ENCODE results near the gene RBL2.
"Not testable (repeated sequence)": the region's sequence is repeated elsewhere in the genome, so short reads cannot be mapped to it uniquely, and the experiment has no call there.

Gene RBL2

GRCh38 chr16:53507464-53508179, 73.4 kb downstream of the RBL2 start:
- DNase-seq: no peak

- peak; percentile 79 for DNase-seq
Observed at GRCh38 chr16:53509906-53510703, 75.8 kb downstream of the RBL2 start.

GRCh38 chr16:53510704-53511070, 76.4 kb downstream of the RBL2 start:
- DNase-seq: no peak

GRCh38 chr16:53511084-53511402, 76.8 kb downstream of the RBL2 start:
- no peak for DNase-seq

- DNase-seq: no peak
Observed at GRCh38 chr16:53511403-53512280, 77.4 kb downstream of the RBL2 start.

- not testable (repeated sequence) for DNase-seq
Observed at GRCh38 chr16:53512795-53513194, 78.5 kb downstream of the RBL2 start.

GRCh38 chr16:53515259-53515658, 81.0 kb downstream of the RBL2 start:
- no peak for DNase-seq

- DNase-seq: no peak
Observed at GRCh38 chr16:53515811-53516210, 81.5 kb downstream of the RBL2 start.

GRCh38 chr16:53517851-53518250, 83.6 kb downstream of the RBL2 start:
- DNase-seq: no peak

- peak; percentile 21 for DNase-seq
Observed at GRCh38 chr16:53518550-53519416, 84.5 kb downstream of the RBL2 start.

- DNase-seq: no peak
Observed at GRCh38 chr16:53519417-53520091, 85.3 kb downstream of the RBL2 start.

- DNase-seq: no peak
Observed at GRCh38 chr16:53523126-53523804, 89.0 kb downstream of the RBL2 start.

- no peak for DNase-seq
Observed at GRCh38 chr16:53523971-53524548, 89.8 kb downstream of the RBL2 start.

- no peak for DNase-seq
Observed at GRCh38 chr16:53528797-53529196, 94.5 kb downstream of the RBL2 start.

- no peak for DNase-seq
Observed at GRCh38 chr16:53529513-53529912, 95.2 kb downstream of the RBL2 start.

GRCh38 chr16:53530046-53530445, 95.8 kb downstream of the RBL2 start:
- no peak for DNase-seq

- no peak for DNase-seq
Observed at GRCh38 chr16:53530741-53531140, 96.5 kb downstream of the RBL2 start.

- no peak for DNase-seq
Observed at GRCh38 chr16:53534206-53534605, 99.9 kb downstream of the RBL2 start.

GRCh38 chr16:53537626-53538025, 103.4 kb downstream of the RBL2 start:
- DNase-seq: no peak

GRCh38 chr16:53539346-53539745, 105.1 kb downstream of the RBL2 start:
- not testable (repeated sequence) for DNase-seq
